Activated effector memory CD4-positive, alpha-beta T cell treated with Interleukin-2 at 50 U/mL for 16 hours (primary cell): ENCODE measurements around the gene NFATC2.

Experiments used
- DNase-seq: peaks from one replicate; pipeline ENCODE4 v3.0.0-alpha.2; 2020

NFATC2 gene

GRCh38 chr20:51386586-51386985, 155.9 kb downstream of the NFATC2 start:
- peak; percentile 29 for DNase-seq

- peak; percentile 22 for DNase-seq
Measured at GRCh38 chr20:51385646-51386530, 156.6 kb downstream of the NFATC2 start.

- DNase-seq = no peak
Measured at GRCh38 chr20:51384875-51385274, 157.6 kb downstream of the NFATC2 start.

- no peak for DNase-seq
Measured at GRCh38 chr20:51383891-51384510, 158.5 kb downstream of the NFATC2 start.

GRCh38 chr20:51382986-51383821, 159.3 kb downstream of the NFATC2 start:
- no peak for DNase-seq

GRCh38 chr20:51382111-51382985, 160.2 kb downstream of the NFATC2 start:
- no peak for DNase-seq

GRCh38 chr20:51381557-51381956, 161.0 kb downstream of the NFATC2 start:
- no peak for DNase-seq

- DNase-seq = no peak
Measured at GRCh38 chr20:51380401-51381385, 161.8 kb downstream of the NFATC2 start.

- no peak for DNase-seq
Measured at GRCh38 chr20:51379601-51380341, 162.7 kb downstream of the NFATC2 start.

- no peak for DNase-seq
Measured at GRCh38 chr20:51378171-51378928, 164.2 kb downstream of the NFATC2 start.

- DNase-seq = no peak
Measured at GRCh38 chr20:51377132-51377531, 165.4 kb downstream of the NFATC2 start.

GRCh38 chr20:51376111-51376510, 166.4 kb downstream of the NFATC2 start:
- DNase-seq = no peak

- no peak for DNase-seq
Measured at GRCh38 chr20:51375561-51375960, 167.0 kb downstream of the NFATC2 start.

GRCh38 chr20:51374961-51375360, 167.6 kb downstream of the NFATC2 start:
- no peak for DNase-seq

- DNase-seq = no peak
Measured at GRCh38 chr20:51374456-51374830, 168.1 kb downstream of the NFATC2 start.

GRCh38 chr20:51373713-51374455, 168.6 kb downstream of the NFATC2 start:
- no peak for DNase-seq

- DNase-seq = no peak
Measured at GRCh38 chr20:51372966-51373365, 169.6 kb downstream of the NFATC2 start.

- peak; percentile 43 for DNase-seq
Measured at GRCh38 chr20:51372176-51372803, 170.2 kb downstream of the NFATC2 start.
